ENCODE results near the gene HPCAL4.

Gene HPCAL4
- total RNA-seq: 28.4 to 48.4 (median 36.6) reads per million in 3 donors

- peaks cover 32% of the 10 kb centered on the region for H3K4me1 ChIP-seq (ENCODE audit: control insufficient read depth, insufficient read depth, low read length, poor library complexity, severe bottlenecking)
- peak within 1 kb of the TSS; percentile 72 for H3K4me3 ChIP-seq (ENCODE audit: insufficient read depth, low read depth, low read length, poor library complexity, severe bottlenecking)
- no peaks in the 10 kb centered on the region for H3K36me3 ChIP-seq (ENCODE audit: control insufficient read depth, insufficient read depth, low read length)
- no peaks in the 10 kb centered on the region for H3K9me3 ChIP-seq (ENCODE audit: control insufficient read depth, low read length)
- peak within 1 kb of the TSS; percentile 76 for H3K27ac ChIP-seq (ENCODE audit: insufficient read depth, low read length, poor library complexity, severe bottlenecking)
- DNase-seq: peak; percentile 73 to 91 (median 89)
- H3K27me3 ChIP-seq (replicated peaks; ENCODE audit: control insufficient read depth, insufficient read depth, low read length, poor library complexity, severe bottlenecking): no peaks in the 10 kb centered on the region
These were observed at the start of gene HPCAL4 for GRCh38 chr1:39691383-39692151. Gene HPCAL4 (minus strand): TSS chr1:39691433. CDS start chr1:39684603, 6,830 bp downstream.

DNA sequence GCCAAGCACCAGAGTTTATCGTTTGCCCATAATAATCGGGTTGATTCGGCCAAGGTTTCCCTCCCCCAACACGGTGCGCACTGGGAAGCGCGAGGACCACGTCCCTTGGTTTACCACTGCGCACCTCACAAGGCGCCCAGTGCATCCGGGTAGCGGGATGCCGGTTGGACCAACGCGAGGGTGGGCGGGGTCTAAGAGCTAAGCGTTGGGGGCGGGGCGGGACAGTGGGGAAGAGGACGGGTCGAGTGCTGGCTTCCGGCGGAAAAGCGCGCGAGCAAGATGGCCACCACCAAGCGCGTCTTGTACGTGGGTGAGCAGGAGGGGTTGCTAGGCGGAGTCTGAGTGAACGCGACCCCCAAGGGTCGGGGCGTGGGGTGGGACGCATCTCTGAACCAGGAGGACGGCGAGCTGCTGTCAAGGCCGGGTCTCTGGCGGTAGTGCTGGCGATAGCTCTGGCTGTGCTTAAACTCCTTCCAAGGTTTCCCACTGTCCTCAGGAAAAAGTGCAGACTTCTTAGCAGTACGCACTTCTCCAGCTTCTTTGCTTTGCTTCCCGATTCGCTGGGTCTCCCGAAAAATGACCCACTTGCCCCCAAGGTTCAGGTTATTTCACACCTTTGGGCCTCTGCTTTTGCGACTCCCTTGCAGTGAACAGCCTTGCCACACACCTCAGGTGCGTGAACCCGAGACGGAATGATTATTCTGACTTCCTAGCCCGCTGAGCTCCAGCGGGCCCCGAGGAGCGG, 47.6 kb upstream of the HPCAL4 start, which contains the start of gene PPIE:
Gene PPIE, plus strand, starts transcription at position 261 of the 745 bp plus-strand sequence. Its CDS starts 19 bp downstream, at position 280.
- Histone ChIP-seq H3K9me3 (ENCODE audit: control insufficient read depth, low read length) (no peaks in the 10 kb centered on the region), H3K36me3 (ENCODE audit: control insufficient read depth, insufficient read depth, low read length) (peaks cover 37% of the 10 kb centered on the region), H3K27ac (ENCODE audit: insufficient read depth, low read length, poor library complexity, severe bottlenecking) (peak within 1 kb of the TSS; percentile 76), H3K4me1 (ENCODE audit: control insufficient read depth, insufficient read depth, low read length, poor library complexity, severe bottlenecking) (peaks cover 8% of the 10 kb centered on the region), H3K4me3 (ENCODE audit: insufficient read depth, low read depth, low read length, poor library complexity, severe bottlenecking) (peak within 1 kb of the TSS; percentile 75), H3K27me3 (replicated peaks; ENCODE audit: control insufficient read depth, insufficient read depth, low read length, poor library complexity, severe bottlenecking) (no peaks in the 10 kb centered on the region)
- DNase-seq: peak; percentile 77 to 83 (median 78)

GRCh38 chr1:39737546-39738169, 46.4 kb upstream of the HPCAL4 start:
- Histone ChIP-seq H3K9me3 (ENCODE audit: control insufficient read depth, low read length) (no peaks in the 10 kb centered on the region), H3K4me3 (ENCODE audit: insufficient read depth, low read depth, low read length, poor library complexity, severe bottlenecking) (no peak overlapping the region), H3K36me3 (ENCODE audit: control insufficient read depth, insufficient read depth, low read length) (peaks cover 26% of the 10 kb centered on the region), H3K27ac (ENCODE audit: insufficient read depth, low read length, poor library complexity, severe bottlenecking) (no peak overlapping the region), H3K4me1 (ENCODE audit: control insufficient read depth, insufficient read depth, low read length, poor library complexity, severe bottlenecking) (peaks cover 8% of the 10 kb centered on the region), H3K27me3 (replicated peaks; ENCODE audit: control insufficient read depth, insufficient read depth, low read length, poor library complexity, severe bottlenecking) (no peaks in the 10 kb centered on the region)
- DNase-seq: no peak

DNA sequence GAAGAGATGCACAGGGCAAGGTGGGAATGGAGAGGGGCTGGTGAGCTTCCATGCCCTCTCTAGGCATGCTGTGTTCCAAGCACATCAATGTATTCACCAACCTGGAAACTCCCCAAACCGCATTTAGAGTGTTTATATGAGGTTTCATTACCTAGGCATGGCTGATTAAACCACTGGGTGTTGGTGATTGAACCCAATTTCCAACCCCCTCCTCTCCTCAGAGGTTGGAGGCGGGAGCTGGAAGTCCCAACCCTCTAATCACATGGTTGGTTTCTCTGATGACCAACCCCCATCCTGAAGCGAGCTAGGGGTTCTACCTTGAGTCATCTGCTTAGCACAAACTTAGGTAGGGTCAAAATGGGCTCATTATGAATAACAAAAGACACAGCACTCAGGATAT, 44.5 kb upstream of the HPCAL4 start:
- Histone ChIP-seq H3K27me3 (replicated peaks; ENCODE audit: control insufficient read depth, insufficient read depth, low read length, poor library complexity, severe bottlenecking) (no peaks in the 10 kb centered on the region), H3K27ac (ENCODE audit: insufficient read depth, low read length, poor library complexity, severe bottlenecking) (no peak overlapping the region), H3K36me3 (ENCODE audit: control insufficient read depth, insufficient read depth, low read length) (peaks cover 9% of the 10 kb centered on the region), H3K4me3 (ENCODE audit: insufficient read depth, low read depth, low read length, poor library complexity, severe bottlenecking) (no peak overlapping the region), H3K4me1 (ENCODE audit: control insufficient read depth, insufficient read depth, low read length, poor library complexity, severe bottlenecking) (peaks cover 8% of the 10 kb centered on the region), H3K9me3 (ENCODE audit: control insufficient read depth, low read length) (no peaks in the 10 kb centered on the region)
- DNase-seq: no peak

- no peak for DNase-seq
- peaks cover 3% of the 10 kb centered on the region for H3K27me3 ChIP-seq (replicated peaks; ENCODE audit: control insufficient read depth, insufficient read depth, low read length, poor library complexity, severe bottlenecking)
- no peaks in the 10 kb centered on the region for H3K36me3 ChIP-seq (ENCODE audit: control insufficient read depth, insufficient read depth, low read length)
- H3K4me3 ChIP-seq (ENCODE audit: insufficient read depth, low read depth, low read length, poor library complexity, severe bottlenecking): no peak overlapping the region
- H3K9me3 ChIP-seq (ENCODE audit: control insufficient read depth, low read length): no peaks in the 10 kb centered on the region
- H3K4me1 ChIP-seq (ENCODE audit: control insufficient read depth, insufficient read depth, low read length, poor library complexity, severe bottlenecking): no peaks in the 10 kb centered on the region
- H3K27ac ChIP-seq (ENCODE audit: insufficient read depth, low read length, poor library complexity, severe bottlenecking): no peak overlapping the region
These were observed 41.9 kb upstream of the HPCAL4 start for GRCh38 chr1:39733161-39733560.

DNA sequence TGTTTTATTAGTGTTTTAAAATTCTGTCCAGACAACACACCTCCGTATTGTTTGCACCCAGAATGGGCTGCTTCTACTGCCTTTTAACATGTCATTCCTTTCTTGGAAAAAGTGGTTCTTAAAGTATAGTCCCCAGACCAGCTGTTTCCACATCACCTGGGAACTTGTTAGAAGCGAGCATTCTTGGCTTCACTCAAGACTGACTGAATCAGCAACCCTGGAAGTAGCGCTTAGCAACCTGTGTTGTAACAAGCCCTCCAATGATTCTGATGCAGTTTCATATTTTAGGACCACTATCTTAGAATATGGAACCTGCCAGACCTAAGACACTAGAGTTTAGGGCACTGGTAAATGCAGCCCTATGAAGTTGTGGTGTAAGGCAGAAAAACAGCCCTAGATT, 41.5 kb upstream of the HPCAL4 start:
- Histone ChIP-seq H3K4me3 (ENCODE audit: insufficient read depth, low read depth, low read length, poor library complexity, severe bottlenecking) (no peak overlapping the region), H3K27me3 (replicated peaks; ENCODE audit: control insufficient read depth, insufficient read depth, low read length, poor library complexity, severe bottlenecking) (peaks cover 7% of the 10 kb centered on the region), H3K36me3 (ENCODE audit: control insufficient read depth, insufficient read depth, low read length) (no peaks in the 10 kb centered on the region), H3K9me3 (ENCODE audit: control insufficient read depth, low read length) (no peaks in the 10 kb centered on the region), H3K4me1 (ENCODE audit: control insufficient read depth, insufficient read depth, low read length, poor library complexity, severe bottlenecking) (no peaks in the 10 kb centered on the region), H3K27ac (ENCODE audit: insufficient read depth, low read length, poor library complexity, severe bottlenecking) (no peak overlapping the region)
- DNase-seq: no peak

DNA sequence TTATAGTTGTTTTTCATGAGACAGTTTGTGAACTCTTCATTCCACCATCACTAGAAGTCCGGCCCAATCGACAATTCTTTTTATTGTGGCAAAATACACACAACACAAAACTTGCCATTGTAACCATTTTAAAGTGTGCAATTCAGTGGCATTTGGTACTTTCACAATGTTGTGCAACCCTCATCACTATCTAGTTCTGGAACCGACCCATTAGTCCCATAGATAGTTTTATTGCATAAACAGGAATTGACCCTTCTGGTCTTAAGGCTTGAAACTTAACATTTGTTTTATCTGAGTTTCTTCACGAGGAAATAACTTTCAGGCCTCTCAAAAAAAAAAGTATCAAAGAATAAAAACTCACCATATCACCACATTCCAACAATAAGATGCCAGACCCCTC, 38.6 kb upstream of the HPCAL4 start:
- DNase-seq: no peak
- Histone ChIP-seq H3K27me3 (replicated peaks; ENCODE audit: control insufficient read depth, insufficient read depth, low read length, poor library complexity, severe bottlenecking) (peaks cover 13% of the 10 kb centered on the region), H3K4me1 (ENCODE audit: control insufficient read depth, insufficient read depth, low read length, poor library complexity, severe bottlenecking) (no peaks in the 10 kb centered on the region), H3K27ac (ENCODE audit: insufficient read depth, low read length, poor library complexity, severe bottlenecking) (no peak overlapping the region), H3K4me3 (ENCODE audit: insufficient read depth, low read depth, low read length, poor library complexity, severe bottlenecking) (no peak overlapping the region), H3K36me3 (ENCODE audit: control insufficient read depth, insufficient read depth, low read length) (no peaks in the 10 kb centered on the region), H3K9me3 (ENCODE audit: control insufficient read depth, low read length) (no peaks in the 10 kb centered on the region)

DNA sequence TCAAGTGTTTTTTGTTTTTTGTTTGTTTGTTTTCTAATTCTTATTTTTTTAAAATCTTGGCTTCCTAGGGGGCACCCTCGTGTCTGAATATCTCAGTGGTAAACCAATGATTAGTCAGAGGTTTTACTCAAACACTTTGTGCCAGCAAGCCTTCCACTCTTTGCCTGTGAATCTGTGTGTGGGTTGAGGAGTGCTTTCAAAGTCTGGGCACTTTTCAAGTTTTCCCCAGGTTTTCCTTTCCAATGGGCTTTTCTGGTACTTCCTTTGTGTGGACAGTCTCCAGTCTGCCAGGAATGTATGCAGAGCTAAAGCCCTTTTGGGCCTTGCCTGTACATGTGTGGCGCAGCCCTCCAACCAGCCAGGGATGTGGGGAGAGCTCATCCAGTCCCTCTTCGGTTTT, 37.8 kb upstream of the HPCAL4 start:
- H3K4me3 ChIP-seq (ENCODE audit: insufficient read depth, low read depth, low read length, poor library complexity, severe bottlenecking): no peak overlapping the region
- no peaks in the 10 kb centered on the region for H3K9me3 ChIP-seq (ENCODE audit: control insufficient read depth, low read length)
- no peak for DNase-seq
- no peak overlapping the region for H3K27ac ChIP-seq (ENCODE audit: insufficient read depth, low read length, poor library complexity, severe bottlenecking)
- no peaks in the 10 kb centered on the region for H3K4me1 ChIP-seq (ENCODE audit: control insufficient read depth, insufficient read depth, low read length, poor library complexity, severe bottlenecking)
- no peaks in the 10 kb centered on the region for H3K36me3 ChIP-seq (ENCODE audit: control insufficient read depth, insufficient read depth, low read length)
- H3K27me3 ChIP-seq (replicated peaks; ENCODE audit: control insufficient read depth, insufficient read depth, low read length, poor library complexity, severe bottlenecking): peaks cover 13% of the 10 kb centered on the region

- Histone ChIP-seq H3K4me1 (ENCODE audit: control insufficient read depth, insufficient read depth, low read length, poor library complexity, severe bottlenecking) (no peaks in the 10 kb centered on the region), H3K27ac (ENCODE audit: insufficient read depth, low read length, poor library complexity, severe bottlenecking) (no peak overlapping the region), H3K9me3 (ENCODE audit: control insufficient read depth, low read length) (no peaks in the 10 kb centered on the region), H3K4me3 (ENCODE audit: insufficient read depth, low read depth, low read length, poor library complexity, severe bottlenecking) (no peak overlapping the region), H3K36me3 (ENCODE audit: control insufficient read depth, insufficient read depth, low read length) (no peaks in the 10 kb centered on the region), H3K27me3 (replicated peaks; ENCODE audit: control insufficient read depth, insufficient read depth, low read length, poor library complexity, severe bottlenecking) (peaks cover 13% of the 10 kb centered on the region)
- no peak for DNase-seq
These were observed 36.7 kb upstream of the HPCAL4 start for GRCh38 chr1:39727932-39728317.
